Activated naive CD8-positive, alpha-beta T cell treated with anti-CD3 and anti-CD28 coated beads for 36 hours (primary cell): Measurements from ENCODE around the gene SULT1A2. TPM values are rescaled to one million over a fixed set of nuclear protein-coding genes. Genes with fewer than 3 reads are reported as not detected.
"Not testable (repeated sequence)": the region's sequence is repeated elsewhere in the genome, so short reads cannot be mapped to it uniquely, and the experiment has no call there.

Source experiments
- DNase-seq: peaks from one replicate; pipeline ENCODE4 v3.0.0; 2021
- H3K27ac Mint-ChIP-seq: one replicate; pipeline ENCODE4 v1.8.0; 2022; ENCODE audit warnings: mild to moderate bottlenecking, moderate library complexity, mixed read lengths
- H3K27me3 Mint-ChIP-seq: one replicate; pipeline ENCODE4 v1.8.0; 2022; ENCODE audit warnings: mild to moderate bottlenecking, mixed read lengths
- H3K36me3 Mint-ChIP-seq: one replicate; pipeline ENCODE4 v1.8.0; 2021; ENCODE audit warnings: mild to moderate bottlenecking, mixed read lengths
- H3K4me1 Mint-ChIP-seq: one replicate; pipeline ENCODE4 v1.8.0; 2021; ENCODE audit warnings: mixed read lengths
- H3K4me3 Mint-ChIP-seq: one replicate; pipeline ENCODE4 v1.8.0; 2022; ENCODE audit warnings: mild to moderate bottlenecking, moderate library complexity, mixed read lengths
- H3K9me3 Mint-ChIP-seq: one replicate; pipeline ENCODE4 v1.8.0; 2022; ENCODE audit warnings: mixed read lengths
- total RNA-seq, 2 experiments: library from RNA; stranded (reverse); gene quantifications; one replicate each; pipeline ENCODE4 v1.2.3, GENCODE V29; 2021

Gene SULT1A2
- total RNA-seq, 2 experiments from 2014 or later = 0.24 to 0.68 TPM

DNA sequence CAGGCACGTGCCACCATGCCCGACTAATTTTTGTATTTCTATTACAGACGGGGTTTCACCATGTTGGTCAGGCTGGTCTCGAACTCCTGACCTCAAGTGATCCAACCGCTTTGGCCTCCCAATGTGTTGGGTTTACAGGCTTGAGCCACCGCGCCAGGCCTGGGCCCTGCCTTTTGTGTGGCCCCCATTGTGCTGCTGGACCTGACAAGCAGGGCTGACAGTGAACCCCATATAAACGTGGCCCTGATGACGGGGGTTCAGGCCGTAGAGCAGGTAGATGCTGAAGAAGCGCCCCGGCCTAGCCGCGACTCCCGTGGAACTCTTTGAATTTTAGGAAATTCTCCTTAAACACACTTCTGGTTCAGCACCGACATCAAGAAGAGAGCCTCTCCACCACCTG is 17.7 kb upstream of the SULT1A2 start:
- H3K4me3 Mint-ChIP-seq, H3K27me3 Mint-ChIP-seq, H3K9me3 Mint-ChIP-seq, DNase-seq, H3K27ac Mint-ChIP-seq: not testable (repeated sequence)
- Mint-ChIP-seq H3K36me3 (peaks cover 11% of the 10 kb centered on the region), H3K4me1 (peaks cover 15% of the 10 kb centered on the region)

GRCh38 chr16:28613912-28614311 is 17.1 kb upstream of the SULT1A2 start:
- H3K27ac Mint-ChIP-seq, H3K9me3 Mint-ChIP-seq, H3K4me3 Mint-ChIP-seq, DNase-seq, H3K27me3 Mint-ChIP-seq: not testable (repeated sequence)
- Mint-ChIP-seq H3K36me3 (peaks cover 11% of the 10 kb centered on the region), H3K4me1 (peaks cover 17% of the 10 kb centered on the region)

- not testable (repeated sequence) for DNase-seq, H3K4me3 Mint-ChIP-seq, H3K9me3 Mint-ChIP-seq, H3K27me3 Mint-ChIP-seq, H3K27ac Mint-ChIP-seq
- Mint-ChIP-seq H3K4me1 (peaks cover 17% of the 10 kb centered on the region), H3K36me3 (peaks cover 13% of the 10 kb centered on the region)
Observed at GRCh38 chr16:28612359-28613280, 15.8 kb upstream of the SULT1A2 start.

GRCh38 chr16:28610595-28611191 is 13.8 kb upstream of the SULT1A2 start:
- Mint-ChIP-seq H3K36me3 (peaks cover 8% of the 10 kb centered on the region), H3K27ac (no peak overlapping the region), H3K27me3 (no peaks in the 10 kb centered on the region), H3K9me3 (no peaks in the 10 kb centered on the region), H3K4me1 (peaks cover 15% of the 10 kb centered on the region), H3K4me3 (no peak overlapping the region)
- DNase-seq = no peak

DNA sequence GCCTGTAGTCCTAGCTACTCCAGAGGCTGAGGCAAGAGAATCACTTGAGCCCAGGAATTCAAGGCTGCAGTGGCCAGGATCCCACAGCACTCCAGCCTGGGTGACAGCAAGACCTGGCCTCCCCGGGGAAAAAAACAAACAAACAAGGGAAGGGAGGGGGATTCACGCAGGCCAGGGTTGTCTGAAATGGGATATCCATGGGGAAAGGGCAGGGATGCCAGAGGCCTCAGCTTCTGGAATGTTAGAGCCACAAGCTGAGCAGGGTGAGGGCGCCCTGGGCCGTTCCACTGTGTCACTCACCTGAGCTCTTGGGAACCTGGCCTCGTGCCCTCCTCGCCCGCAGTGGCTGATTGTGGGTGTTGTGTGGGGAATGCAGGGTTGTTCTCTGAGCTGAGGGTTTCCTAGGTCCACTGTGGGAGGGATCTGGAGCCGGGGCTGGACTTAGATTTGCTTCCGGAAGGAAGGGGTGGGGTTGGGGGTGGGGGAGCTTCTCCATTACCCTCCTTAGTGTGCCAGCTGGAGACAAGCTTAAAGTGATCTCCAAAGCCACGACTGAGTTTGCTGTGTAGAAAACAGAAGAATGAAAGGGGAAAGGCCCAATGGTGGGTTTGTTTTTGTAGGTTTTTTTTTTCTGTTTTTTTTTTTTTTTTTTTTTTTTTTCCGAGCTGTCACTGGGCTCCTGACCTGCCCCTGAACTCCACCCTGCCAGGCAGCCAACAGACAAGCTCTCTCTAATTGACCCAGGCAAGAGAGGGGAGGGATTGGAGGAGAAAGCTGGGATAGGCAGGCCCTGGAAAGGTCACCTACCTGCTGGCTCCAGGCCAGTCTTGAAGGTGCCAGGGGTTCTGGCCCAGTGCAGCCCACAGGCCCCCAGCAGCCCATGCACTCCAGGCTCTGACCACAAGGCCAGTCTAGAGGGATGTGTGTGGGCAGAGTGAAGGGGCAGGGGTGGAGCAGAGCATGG is 13.1 kb upstream of the SULT1A2 start, which contains the start of gene SULT1A1:
TSS of gene SULT1A1 (minus strand) at position 414 of the 964 bp plus-strand sequence. CDS start 1,189 bp downstream, outside the sequence.
- Mint-ChIP-seq H3K4me1 (peaks cover 15% of the 10 kb centered on the region), H3K9me3 (no peaks in the 10 kb centered on the region)

GRCh38 chr16:28608867-28609596 is 12.2 kb upstream of the SULT1A2 start:
- DNase-seq, H3K36me3 Mint-ChIP-seq, H3K27me3 Mint-ChIP-seq, H3K9me3 Mint-ChIP-seq, H3K27ac Mint-ChIP-seq, H3K4me3 Mint-ChIP-seq: not testable (repeated sequence)
- peaks cover 15% of the 10 kb centered on the region for H3K4me1 Mint-ChIP-seq

More for the DNA sequence above, 13.1 kb upstream of the SULT1A2 start, which contains the start of gene SULT1A1:
- Mint-ChIP-seq H3K36me3 (peaks cover 8% of the 10 kb centered on the region), H3K4me3 (no peak within 1 kb of the TSS), H3K27ac (no peak within 1 kb of the TSS), H3K27me3 (no peaks in the 10 kb centered on the region)
- no peak for DNase-seq

- not testable (repeated sequence) for H3K27me3 Mint-ChIP-seq, DNase-seq, H3K36me3 Mint-ChIP-seq, H3K4me3 Mint-ChIP-seq, H3K27ac Mint-ChIP-seq, H3K9me3 Mint-ChIP-seq
- H3K4me1 Mint-ChIP-seq = peaks cover 15% of the 10 kb centered on the region
Observed at GRCh38 chr16:28608496-28608808, 11.6 kb upstream of the SULT1A2 start.

DNA sequence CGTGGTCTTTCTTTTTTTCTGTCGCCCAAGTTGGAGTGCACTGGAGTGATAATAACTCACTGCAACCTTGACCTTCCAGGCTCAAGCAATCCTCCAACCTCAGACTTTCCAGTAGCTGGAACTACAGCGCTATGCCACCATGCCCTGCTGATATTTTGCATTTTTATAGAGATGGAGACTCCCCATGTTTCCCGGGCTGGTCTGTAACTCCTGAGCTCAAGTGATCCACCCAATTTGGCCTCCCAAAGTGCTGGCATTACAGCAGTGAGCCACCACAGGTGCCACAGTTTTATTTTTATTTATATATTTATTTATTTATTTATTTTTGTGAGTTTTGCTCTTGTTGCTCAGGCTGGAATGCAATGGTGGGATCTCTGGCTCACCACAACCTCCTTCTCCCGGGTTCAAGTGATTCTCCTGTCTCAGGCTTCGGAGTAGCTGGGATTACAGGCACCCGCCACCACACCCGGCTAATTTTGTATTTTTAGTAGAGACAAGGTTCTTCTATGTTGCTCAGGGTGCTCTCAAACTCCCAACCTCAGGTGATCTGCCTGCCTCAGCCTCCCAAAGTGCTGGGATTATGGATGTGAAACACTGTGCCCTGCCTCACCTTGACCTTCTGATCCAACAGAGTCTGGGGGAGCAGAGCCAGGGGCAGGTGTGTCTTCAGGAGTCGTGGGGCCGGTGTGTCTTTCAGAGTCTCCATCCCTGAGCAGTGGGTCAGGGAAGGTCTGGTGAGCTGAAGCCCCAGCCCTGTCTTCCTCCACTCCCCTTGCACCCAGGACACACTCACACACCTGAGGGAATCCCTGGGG is 11.0 kb upstream of the SULT1A2 start:
- H3K4me1 Mint-ChIP-seq = peaks cover 15% of the 10 kb centered on the region
- not testable (repeated sequence) for H3K27ac Mint-ChIP-seq, H3K27me3 Mint-ChIP-seq, H3K4me3 Mint-ChIP-seq, H3K9me3 Mint-ChIP-seq, DNase-seq, H3K36me3 Mint-ChIP-seq

- no peak overlapping the region for H3K27ac Mint-ChIP-seq
- H3K36me3 Mint-ChIP-seq = peaks cover 8% of the 10 kb centered on the region
- no peak overlapping the region for H3K4me3 Mint-ChIP-seq
- no peak for DNase-seq
- no peaks in the 10 kb centered on the region for H3K27me3 Mint-ChIP-seq
- no peaks in the 10 kb centered on the region for H3K9me3 Mint-ChIP-seq
- peaks cover 15% of the 10 kb centered on the region for H3K4me1 Mint-ChIP-seq
Observed at GRCh38 chr16:28607116-28607623, 10.3 kb upstream of the SULT1A2 start.

DNA sequence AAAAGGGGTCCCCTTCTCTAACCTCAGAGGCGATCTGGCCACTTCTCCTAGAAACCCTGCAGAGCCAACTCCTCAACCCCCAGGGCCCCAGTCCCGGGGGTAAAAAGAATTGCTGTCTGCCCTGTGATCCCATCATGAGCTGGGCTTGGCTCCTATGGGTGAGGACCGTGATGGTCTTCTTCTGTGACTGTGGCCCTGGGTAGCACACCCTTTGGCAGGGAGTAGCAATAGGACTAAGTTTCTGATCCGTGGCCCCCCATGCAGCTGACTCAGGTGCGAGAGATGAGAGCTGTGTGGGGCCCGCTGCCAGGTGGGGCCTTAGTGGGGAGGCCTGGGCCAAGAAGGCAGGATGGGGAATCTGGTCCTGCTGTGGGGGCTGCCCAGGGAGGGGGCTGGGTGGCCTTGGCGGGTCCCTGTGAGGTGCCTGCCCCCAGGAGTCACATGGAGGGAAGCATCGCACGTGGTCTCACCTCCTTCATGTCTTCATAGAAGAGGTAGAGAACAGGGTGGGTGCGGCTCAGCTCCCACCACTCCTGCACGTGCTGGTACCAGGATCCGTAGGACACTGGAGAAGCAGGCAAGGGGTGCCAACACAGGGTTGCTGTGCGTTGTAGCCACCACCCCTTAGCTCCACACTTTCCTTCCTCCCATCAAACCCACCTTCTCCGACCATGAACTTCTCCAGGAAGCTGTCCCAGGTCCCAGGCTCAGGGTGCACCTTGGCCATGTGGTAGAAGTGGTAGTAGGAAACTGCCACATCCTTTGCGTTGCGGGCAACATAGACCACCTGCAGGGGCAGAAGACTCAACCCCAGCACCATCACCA is 9.7 kb upstream of the SULT1A2 start:
- Mint-ChIP-seq H3K4me3 (no peak overlapping the region), H3K27me3 (no peaks in the 10 kb centered on the region), H3K36me3 (peaks cover 8% of the 10 kb centered on the region), H3K4me1 (peaks cover 15% of the 10 kb centered on the region), H3K27ac (no peak overlapping the region), H3K9me3 (no peaks in the 10 kb centered on the region)
- DNase-seq = no peak

- Mint-ChIP-seq H3K4me1 (no peaks in the 10 kb centered on the region), H3K4me3 (no peak overlapping the region), H3K36me3 (peaks cover 2% of the 10 kb centered on the region), H3K27ac (no peak overlapping the region), H3K27me3 (no peaks in the 10 kb centered on the region), H3K9me3 (no peaks in the 10 kb centered on the region)
- no peak for DNase-seq
Observed at GRCh38 chr16:28604186-28604565, 7.3 kb upstream of the SULT1A2 start.

GRCh38 chr16:28603381-28604185 is 6.7 kb upstream of the SULT1A2 start:
- DNase-seq = no peak
- Mint-ChIP-seq H3K36me3 (peaks cover 2% of the 10 kb centered on the region), H3K4me3 (no peak overlapping the region), H3K9me3 (no peaks in the 10 kb centered on the region), H3K27ac (no peak overlapping the region), H3K27me3 (no peaks in the 10 kb centered on the region), H3K4me1 (no peaks in the 10 kb centered on the region)
